ENCODE data around the gene STRN4.

GRCh38 chr19:46783670-46784069, 37.4 kb upstream of the STRN4 start:
- TF ChIP-seq BHLHE40 (IDR thresholded peaks at IDR 0.05; ENCODE audit: borderline replicate concordance), result no peak
- TF ChIP-seq TARDBP (IDR thresholded peaks at IDR 0.05), result no peak
- no peak for TF ChIP-seq ARNT (IDR thresholded peaks at IDR 0.05)
- no peak for TF ChIP-seq NFRKB (IDR thresholded peaks at IDR 0.05)
- no peak for TF ChIP-seq LEF1 (IDR thresholded peaks at IDR 0.05; ENCODE audit: borderline replicate concordance)
- TF ChIP-seq FOXA1 (IDR thresholded peaks at IDR 0.05), result no peak
- no peak for TF ChIP-seq SP1 (IDR thresholded peaks at IDR 0.05)
- no peak for TF ChIP-seq FOXK2 (IDR thresholded peaks at IDR 0.05)
- TF ChIP-seq CTBP1 (IDR thresholded peaks at IDR 0.05; ENCODE audit: borderline replicate concordance), result no peak
- TF ChIP-seq SUZ12 (IDR thresholded peaks at IDR 0.05), result no peak
- no peak for TF ChIP-seq FOXM1 (IDR thresholded peaks at IDR 0.05; ENCODE audit: borderline replicate concordance)
